HEK293 (cell line): ENCODE measurements around the gene SMAGP.

Experiments
- BCL11B ChIP-seq: fragments of 450-650 bp; formaldehyde crosslinking; IDR thresholded peaks from 2 replicates; pipeline ENCODE4 v1.5.1; 2016; ENCODE audit warnings: low read depth, missing biosample characterization, missing genetic modification characterization
- FEZF1 ChIP-seq: fragments of 450-650 bp; formaldehyde crosslinking; IDR thresholded peaks from 2 replicates; pipeline ENCODE4 v1.5.1; 2016; ENCODE audit warnings: missing biosample characterization, missing genetic modification characterization
- GFI1B ChIP-seq: fragments of 450-650 bp; formaldehyde crosslinking; IDR thresholded peaks from 2 replicates; pipeline ENCODE4 v1.5.1; 2016; ENCODE audit warnings: missing biosample characterization, missing genetic modification characterization
- HIC1 ChIP-seq: fragments of 450-650 bp; formaldehyde crosslinking; IDR thresholded peaks from 2 replicates; pipeline ENCODE4 v1.5.1; 2016; ENCODE audit warnings: missing biosample characterization, missing genetic modification characterization
- HOXA7 ChIP-seq: sonication (generic); formaldehyde crosslinking; IDR thresholded peaks from 2 replicates; pipeline ENCODE4 v1.8.1; 2022; ENCODE audit warnings: missing genetic modification reagents, borderline replicate concordance
- KLF7 ChIP-seq: fragments of 450-650 bp; formaldehyde crosslinking; IDR thresholded peaks from 2 replicates; pipeline ENCODE4 v1.5.1; 2016; ENCODE audit warnings: missing biosample characterization, missing genetic modification characterization, borderline replicate concordance
- PRDM4 ChIP-seq: fragments of 450-650 bp; formaldehyde crosslinking; IDR thresholded peaks from 2 replicates; pipeline ENCODE4 v1.5.1; 2017; ENCODE audit warnings: missing biosample characterization, missing genetic modification characterization
- TRIM28 ChIP-seq: IDR thresholded peaks from 2 replicates; pipeline ENCODE4 v1.6.1; 2011; ENCODE audit warnings: low read length, control low read depth, borderline replicate concordance
- ZBTB10 ChIP-seq: fragments of 450-650 bp; formaldehyde crosslinking; IDR thresholded peaks from 2 replicates; pipeline ENCODE4 v1.5.1; 2016; ENCODE audit warnings: missing biosample characterization, missing genetic modification characterization
- ZBTB21 ChIP-seq: fragments of 450-650 bp; formaldehyde crosslinking; IDR thresholded peaks from 2 replicates; pipeline ENCODE4 v1.5.1; 2017; ENCODE audit warnings: missing biosample characterization, missing genetic modification characterization
- ZFP69B ChIP-seq: fragments of 450-650 bp; formaldehyde crosslinking; IDR thresholded peaks from 2 replicates; pipeline ENCODE4 v1.5.1; 2016; ENCODE audit warnings: missing biosample characterization, missing genetic modification characterization
- ZNF132 ChIP-seq: fragments of 450-650 bp; formaldehyde crosslinking; IDR thresholded peaks from 2 replicates; pipeline ENCODE4 v1.5.1; 2017; ENCODE audit warnings: missing biosample characterization, missing genetic modification characterization, borderline replicate concordance
- ZNF140 ChIP-seq: fragments of 450-650 bp; formaldehyde crosslinking; IDR thresholded peaks from 2 replicates; pipeline ENCODE4 v1.5.1; 2016; ENCODE audit warnings: missing biosample characterization, missing genetic modification characterization
- ZNF155 ChIP-seq: fragments of 450-650 bp; formaldehyde crosslinking; IDR thresholded peaks from 2 replicates; pipeline ENCODE4 v1.5.1; 2016; ENCODE audit warnings: missing biosample characterization, missing genetic modification characterization
- ZNF19 ChIP-seq: fragments of 450-650 bp; formaldehyde crosslinking; IDR thresholded peaks from 2 replicates; pipeline ENCODE4; 2016; ENCODE audit warnings: missing biosample characterization, missing genetic modification characterization, low read depth
- ZNF223 ChIP-seq: fragments of 450-650 bp; formaldehyde crosslinking; IDR thresholded peaks from 2 replicates; pipeline ENCODE4 v1.5.1; 2016; ENCODE audit warnings: missing biosample characterization, missing genetic modification characterization
- ZNF266 ChIP-seq: fragments of 450-650 bp; formaldehyde crosslinking; IDR thresholded peaks from 2 replicates; pipeline ENCODE4 v1.5.1; 2016; ENCODE audit warnings: missing biosample characterization, missing genetic modification characterization, low read depth
- ZNF274 ChIP-seq, 2 experiments: fragments of 200-500 bp in 1 of 2; fragments of 450-650 bp in 1 of 2; sonication (Bioruptor generic) in 1 of 2; formaldehyde crosslinking in 1 of 2; IDR thresholded peaks; 2 replicates each; pipeline versions ENCODE4 v1.5.1 to v1.6.1; 2014 to 2016; ENCODE audit warnings: borderline replicate concordance in 1 of 2, inconsistent platforms in 1 of 2, low read length in 1 of 2, missing biosample characterization in 1 of 2, missing genetic modification characterization in 1 of 2
- ZNF423 ChIP-seq: fragments of 450-650 bp; formaldehyde crosslinking; IDR thresholded peaks from 2 replicates; pipeline ENCODE4 v1.5.1; 2016; ENCODE audit warnings: missing biosample characterization, missing genetic modification characterization
- ZNF548 ChIP-seq: fragments of 450-650 bp; formaldehyde crosslinking; IDR thresholded peaks from 2 replicates; pipeline ENCODE4 v1.5.1; 2016; ENCODE audit warnings: missing biosample characterization, missing genetic modification characterization
- ZNF585B ChIP-seq: fragments of 450-650 bp; formaldehyde crosslinking; IDR thresholded peaks from 2 replicates; pipeline ENCODE4 v1.5.1; 2016; ENCODE audit warnings: missing biosample characterization, missing genetic modification characterization
- ZNF624 ChIP-seq: fragments of 450-650 bp; formaldehyde crosslinking; IDR thresholded peaks from 2 replicates; pipeline ENCODE4 v1.5.1; 2017; ENCODE audit warnings: missing biosample characterization, missing genetic modification characterization
- ZNF660 ChIP-seq: fragments of 450-650 bp; IDR thresholded peaks from 2 replicates; pipeline ENCODE4 v1.5.1; 2018; ENCODE audit warnings: missing biosample characterization, mild to moderate bottlenecking, missing genetic modification characterization
- ZNF701 ChIP-seq: fragments of 450-650 bp; formaldehyde crosslinking; IDR thresholded peaks from 2 replicates; pipeline ENCODE4 v1.5.1; 2016; ENCODE audit warnings: missing biosample characterization, missing genetic modification characterization
- ZSCAN4 ChIP-seq: fragments of 450-650 bp; formaldehyde crosslinking; IDR thresholded peaks from 2 replicates; pipeline ENCODE4 v1.5.1; 2017; ENCODE audit warnings: missing biosample characterization, missing genetic modification characterization
- TF ChIP-seq, protein P1 (sequence below): fragments of 450-650 bp; IDR thresholded peaks from 2 replicates; pipeline ENCODE4 v1.5.1; 2018; ENCODE audit warnings: missing biosample characterization, mild to moderate bottlenecking, missing genetic modification characterization
- TF ChIP-seq, protein P2 (sequence below): fragments of 450-650 bp; formaldehyde crosslinking; IDR thresholded peaks from 2 replicates; pipeline ENCODE4 v1.5.1; 2016; ENCODE audit warnings: missing biosample characterization, missing genetic modification characterization

Gene SMAGP

DNA sequence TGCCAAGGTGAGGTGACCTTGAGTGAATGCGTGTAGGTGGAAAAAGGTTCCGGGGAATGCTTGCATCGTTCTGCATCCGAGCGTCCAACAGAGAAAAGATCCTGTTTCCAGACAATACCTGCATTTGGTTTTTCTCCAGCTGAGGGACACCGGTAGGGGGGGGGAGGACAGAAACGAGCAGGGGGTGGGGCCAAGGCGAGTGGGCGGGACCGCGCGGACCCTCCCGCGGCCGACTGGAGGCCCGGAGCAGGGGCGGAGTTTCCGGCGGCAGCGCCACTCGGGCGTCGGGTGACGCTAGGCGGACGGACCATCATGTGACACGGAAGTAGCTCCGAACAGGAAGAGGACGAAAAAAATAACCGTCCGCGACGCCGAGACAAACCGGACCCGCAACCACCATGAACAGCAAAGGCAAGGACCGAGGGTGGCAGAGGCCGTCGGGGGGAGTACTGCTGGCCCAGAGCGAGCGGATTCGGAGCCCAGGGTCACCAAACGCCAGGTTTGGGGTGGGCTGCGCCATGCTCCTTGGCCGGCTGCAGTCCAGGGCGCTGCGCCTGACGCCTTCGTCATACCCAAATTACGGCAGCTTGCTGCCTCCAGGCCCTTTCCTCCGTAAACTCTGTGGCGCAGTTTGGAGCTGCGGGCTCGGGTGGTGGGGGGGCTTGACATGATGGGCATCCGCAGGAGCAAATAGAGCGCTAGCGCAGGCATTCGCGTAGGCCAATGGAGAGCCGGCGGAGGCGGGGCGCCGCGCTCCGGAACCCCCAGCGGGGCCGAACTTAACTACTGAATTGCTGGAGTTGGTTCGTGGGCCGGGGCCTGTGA, 31.5 kb downstream of the SMAGP start, which contains the start of gene DAZAP2 (continued):
- no peak for TF ChIP-seq ZNF274 (IDR thresholded peaks at IDR 0.05; ENCODE audit: low read length)
- no peak for TF ChIP-seq ZNF274 (tag by site-specific recombination; IDR thresholded peaks at IDR 0.05; ENCODE audit: borderline replicate concordance)
- TF ChIP-seq KLF7 (tag by site-specific recombination), result 0 out of 2 replicates have a peak, but pooled peaks have one; percentile 51
- peak; percentile 55; the same call in 1 of the 2 replicates for TF ChIP-seq ZNF660 (tag by site-specific recombination)
- no peak for TF ChIP-seq PRDM4 (tag by site-specific recombination)
- TF ChIP-seq ZNF266 (tag by site-specific recombination), result no peak
- TF ChIP-seq ZNF423, result 0 out of 2 replicates have a peak, but pooled peaks have one; percentile 14
- no peak for TF ChIP-seq HOXA7
- TF ChIP-seq HIC1 (tag by site-specific recombination), result peak; percentile 79
- TF ChIP-seq ZNF19 (tag by site-specific recombination), result no peak
- no peak for TF ChIP-seq ZNF223 (tag by site-specific recombination)
- no peak for TF ChIP-seq ZBTB10 (tag by site-specific recombination)
- no peak for TF ChIP-seq BCL11B (tag by site-specific recombination)
- no peak for TF ChIP-seq ZNF155 (tag by site-specific recombination)
- no peak for TF ChIP-seq ZNF132 (tag by site-specific recombination)
- peak; percentile 83 for TF ChIP-seq ZBTB21 (tag by site-specific recombination)
- TF ChIP-seq ZNF548 (tag by site-specific recombination), result no peak
- no peak for TF ChIP-seq GFI1B (tag by site-specific recombination)
- no peak for TF ChIP-seq FEZF1 (tag by site-specific recombination)
- TF ChIP-seq, protein P1, sequence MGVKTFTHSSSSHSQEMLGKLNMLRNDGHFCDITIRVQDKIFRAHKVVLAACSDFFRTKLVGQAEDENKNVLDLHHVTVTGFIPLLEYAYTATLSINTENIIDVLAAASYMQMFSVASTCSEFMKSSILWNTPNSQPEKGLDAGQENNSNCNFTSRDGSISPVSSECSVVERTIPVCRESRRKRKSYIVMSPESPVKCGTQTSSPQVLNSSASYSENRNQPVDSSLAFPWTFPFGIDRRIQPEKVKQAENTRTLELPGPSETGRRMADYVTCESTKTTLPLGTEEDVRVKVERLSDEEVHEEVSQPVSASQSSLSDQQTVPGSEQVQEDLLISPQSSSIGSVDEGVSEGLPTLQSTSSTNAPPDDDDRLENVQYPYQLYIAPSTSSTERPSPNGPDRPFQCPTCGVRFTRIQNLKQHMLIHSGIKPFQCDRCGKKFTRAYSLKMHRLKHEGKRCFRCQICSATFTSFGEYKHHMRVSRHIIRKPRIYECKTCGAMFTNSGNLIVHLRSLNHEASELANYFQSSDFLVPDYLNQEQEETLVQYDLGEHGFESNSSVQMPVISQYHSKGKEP (tag by site-specific recombination), result no peak
- TF ChIP-seq, protein P2, sequence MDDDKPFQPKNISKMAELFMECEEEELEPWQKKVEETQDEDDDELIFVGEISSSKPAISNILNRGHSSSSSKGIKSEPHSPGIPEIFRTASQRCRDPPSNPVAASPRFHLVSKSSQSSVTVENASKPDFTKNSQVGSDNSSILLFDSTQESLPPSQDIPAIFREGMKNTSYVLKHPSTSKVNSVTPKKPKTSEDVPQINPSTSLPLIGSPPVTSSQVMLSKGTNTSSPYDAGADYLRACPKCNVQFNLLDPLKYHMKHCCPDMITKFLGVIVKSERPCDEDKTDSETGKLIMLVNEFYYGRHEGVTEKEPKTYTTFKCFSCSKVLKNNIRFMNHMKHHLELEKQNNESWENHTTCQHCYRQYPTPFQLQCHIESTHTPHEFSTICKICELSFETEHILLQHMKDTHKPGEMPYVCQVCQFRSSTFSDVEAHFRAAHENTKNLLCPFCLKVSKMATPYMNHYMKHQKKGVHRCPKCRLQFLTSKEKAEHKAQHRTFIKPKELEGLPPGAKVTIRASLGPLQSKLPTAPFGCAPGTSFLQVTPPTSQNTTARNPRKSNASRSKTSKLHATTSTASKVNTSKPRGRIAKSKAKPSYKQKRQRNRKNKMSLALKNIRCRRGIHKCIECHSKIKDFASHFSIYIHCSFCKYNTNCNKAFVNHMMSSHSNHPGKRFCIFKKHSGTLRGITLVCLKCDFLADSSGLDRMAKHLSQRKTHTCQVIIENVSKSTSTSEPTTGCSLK (tag by site-specific recombination), result no peak
- TF ChIP-seq TRIM28, result 0 out of 2 replicates have a peak, but pooled peaks have one; percentile 24
- TF ChIP-seq ZSCAN4, result peak; percentile 47; the same call in 1 of the 2 replicates
- TF ChIP-seq ZFP69B, result no peak
- no peak for TF ChIP-seq ZNF140 (tag by site-specific recombination)
- no peak for TF ChIP-seq ZNF624 (tag by site-specific recombination)
- TF ChIP-seq ZNF701 (tag by site-specific recombination), result no peak
- peak; percentile 27; the same call in 1 of the 2 replicates for TF ChIP-seq ZNF585B (tag by site-specific recombination)
